Thyroid gland (tissue), 4 donors: ENCODE results near the gene TMEM31. TPM values are rescaled to one million over a fixed set of nuclear protein-coding genes. Genes with fewer than 3 reads are reported as not detected.

Source experiments
- DNase-seq, 2 donors: peaks; one replicate each; pipeline ENCODE4 v3.0.0-alpha.2; 2019
- H3K27ac ChIP-seq, 3 donors: fragments of 200-600 bp; sonication (generic); 1 replicate in 2 of 3; 2 replicates in 1 of 3; pipeline ENCODE4 v1.5.1; 2016 to 2019; ENCODE audit warnings: mild to moderate bottlenecking in 1 of 3, moderate library complexity in 1 of 3
- H3K27me3 ChIP-seq: fragments of 200-600 bp; sonication (generic); one replicate; pipeline ENCODE4 v1.5.1; 2019
- H3K36me3 ChIP-seq, 2 donors: fragments of 200-600 bp; sonication (generic); one replicate each; pipeline ENCODE4 v1.5.1; 2016 to 2019
- H3K4me1 ChIP-seq, 2 donors: fragments of 200-600 bp; sonication (generic); one replicate each; pipeline ENCODE4 v1.5.1; 2017 to 2019
- H3K4me3 ChIP-seq, 3 donors: fragments of 200-600 bp; sonication (generic); replicated peaks in 1 of 3; 1 replicate in 2 of 3; 2 replicates in 1 of 3; pipeline ENCODE4 v1.5.1; 2016; ENCODE audit warnings: mild to moderate bottlenecking in 1 of 3
- H3K9me3 ChIP-seq: fragments of 200-600 bp; sonication (generic); one replicate; pipeline ENCODE4 v1.5.1; 2017
- CTCF ChIP-seq, 6 experiments: fragments of 200-600 bp in 3 of 6; fragments of 450-650 bp in 3 of 6; sonication (generic) in 3 of 6; IDR thresholded peaks; one replicate each; pipeline ENCODE4 v1.5.1; 2016 to 2019; ENCODE audit warnings: antibody characterized with exemption in 6 of 6, mild to moderate bottlenecking in 2 of 6, inconsistent platforms in 1 of 6, moderate library complexity in 1 of 6
- POLR2A ChIP-seq, 2 donors: fragments of 450-650 bp; IDR thresholded peaks; one replicate each; pipeline ENCODE4 v1.6.1; 2017; ENCODE audit warnings: antibody characterized with exemption in 2 of 2, mild to moderate bottlenecking in 2 of 2, moderate library complexity in 1 of 2
- WGBS, 2 donors: methylation state at CpG; one replicate each; pipeline ENCODE4 v1.1.5; 2017; 5-methylcytosine and 5-hydroxymethylcytosine counted together
- intact Hi-C: fragments of 100-400 bp; cut with DNase I; formaldehyde crosslinking; loops from one replicate; pipeline ENCODE4 v1.15.1; 2023
- total RNA-seq, 4 donors: library from RNA; depleted of rRNA; stranded (reverse); fragments of >200 nt; gene quantifications; one replicate each; pipeline ENCODE4 v1.2.3, GENCODE V29; 2016

Gene TMEM31
- total RNA-seq, 4 donors from 2014 or later, result not detected

- H3K4me1 ChIP-seq, result no peaks in the 10 kb centered on the region
- TF ChIP-seq POLR2A (IDR thresholded peaks at IDR 0.05) (no peak), CTCF (IDR thresholded peaks at IDR 0.05) (no peak)
- H3K27ac ChIP-seq, result no peak overlapping the region
- intact Hi-C loops, result no loop called here
- no peak for DNase-seq
- no peak overlapping the region for H3K4me3 ChIP-seq
- H3K27me3 ChIP-seq, result no peaks in the 10 kb centered on the region
- no peaks in the 10 kb centered on the region for H3K9me3 ChIP-seq
- 88 to 100% methylated on average over 1 of the region's 1 CpG for WGBS, 2 donors
- no peaks in the 10 kb centered on the region for H3K36me3 ChIP-seq
Measured at GRCh38 chrX:103691059-103691458, 19.6 kb upstream of the TMEM31 start.

GRCh38 chrX:103697687-103698086 lies 13.0 kb upstream of the TMEM31 start:
- Histone ChIP-seq H3K27ac (no peak overlapping the region), H3K27me3 (no peaks in the 10 kb centered on the region), H3K4me1 (no peaks in the 10 kb centered on the region), H3K9me3 (no peaks in the 10 kb centered on the region), H3K4me3 (no peak overlapping the region), H3K36me3 (no peaks in the 10 kb centered on the region)
- intact Hi-C loops, result no loop called here
- no peak for TF ChIP-seq POLR2A (IDR thresholded peaks at IDR 0.05)
- no peak for TF ChIP-seq CTCF (IDR thresholded peaks at IDR 0.05)
- no peak for DNase-seq

GRCh38 chrX:103699243-103699642 lies 11.5 kb upstream of the TMEM31 start:
- no peaks in the 10 kb centered on the region for H3K36me3 ChIP-seq
- intact Hi-C loops, result no loop called here
- H3K9me3 ChIP-seq, result no peaks in the 10 kb centered on the region
- DNase-seq, result no peak
- H3K27ac ChIP-seq, result no peak overlapping the region
- WGBS, 2 donors, result 63 to 67% methylated on average over 5 of the region's 5 CpGs
- H3K4me3 ChIP-seq, result no peak overlapping the region
- no peaks in the 10 kb centered on the region for H3K27me3 ChIP-seq
- TF ChIP-seq CTCF (IDR thresholded peaks at IDR 0.05), result no peak
- TF ChIP-seq POLR2A (IDR thresholded peaks at IDR 0.05), result no peak
- no peaks in the 10 kb centered on the region for H3K4me1 ChIP-seq

GRCh38 chrX:103704863-103705262 lies 5.8 kb upstream of the TMEM31 start:
- Histone ChIP-seq H3K27me3 (no peaks in the 10 kb centered on the region), H3K36me3 (no peaks in the 10 kb centered on the region), H3K4me3 (no peak overlapping the region), H3K9me3 (no peaks in the 10 kb centered on the region), H3K4me1 (no peaks in the 10 kb centered on the region), H3K27ac (no peak overlapping the region)
- intact Hi-C loops, result no loop called here
- TF ChIP-seq CTCF (IDR thresholded peaks at IDR 0.05), result no peak
- no peak for TF ChIP-seq POLR2A (IDR thresholded peaks at IDR 0.05)
- no peak for DNase-seq
- 96% methylated on average over 3 of the region's 3 CpGs; no CpG with 5 or more reads in 1 of the 2 donors for WGBS, 2 donors

- no peak overlapping the region for H3K27ac ChIP-seq
- 45 to 57% methylated on average over 2 of the region's 2 CpGs for WGBS, 2 donors
- no peak for DNase-seq
- TF ChIP-seq CTCF (IDR thresholded peaks at IDR 0.05), result no peak
- TF ChIP-seq POLR2A (IDR thresholded peaks at IDR 0.05), result no peak
- no peak overlapping the region for H3K4me3 ChIP-seq
- H3K27me3 ChIP-seq, result no peaks in the 10 kb centered on the region
- no peaks in the 10 kb centered on the region for H3K9me3 ChIP-seq
- intact Hi-C loops, result no loop called here
- H3K4me1 ChIP-seq, result no peaks in the 10 kb centered on the region
- no peaks in the 10 kb centered on the region for H3K36me3 ChIP-seq
Measured at GRCh38 chrX:103716962-103717361, 6.3 kb downstream of the TMEM31 start.
